HepG2 (cell line): Measurements from ENCODE around the gene SAMMSON. TPM values are rescaled to one million over a fixed set of nuclear protein-coding genes. Genes with fewer than 3 reads are reported as not detected.

ENCODE experiments used
- ATAC-seq: fragments of 200-7000 bp; cut with Tn5 transposase; 3 replicates; pipeline ENCODE4 v1.9.1; 2020; ENCODE audit warnings: mild to moderate bottlenecking, moderate library complexity
- BruUV-seq: library from RNA; stranded (reverse); fragments of 400-500 nt; replicated peaks from 2 replicates; lab custom pipeline; 2021; lab: Mats Ljungman, UMichigan
- CTCF ChIA-PET: fragments of 300-600 bp; formaldehyde crosslinking; extraction: SDS; loops from one replicate; lab custom pipeline; 2021; ENCODE audit warnings: low total read pairs, inconsistent platforms, low intra/inter-chr PET ratio; lab: Yijun Ruan, JAX
- POLR2A ChIA-PET: fragments of 350-600 bp; sonication (Branson Sonifier 250); formaldehyde crosslinking; loops from one replicate; lab custom pipeline; 2020; ENCODE audit warnings: antibody characterized with exemption, inconsistent platforms; lab: Yijun Ruan, JAX
- DNase-seq: peaks from one replicate; pipeline ENCODE4 v3.0.0-alpha.2; 2015; ENCODE audit warnings: low spot score
- FAIRE-seq: peaks from 3 replicates; lab custom pipeline; 2011; peaks lifted over from hg19 to GRCh38; lab: Jason Lieb, UNC
- H2AFZ ChIP-seq: one replicate; pipeline ENCODE4 v1.6.1; 2011; ENCODE audit warnings: low read length, inconsistent platforms
- H3K27ac ChIP-seq: fragments of 300-600 bp; 3 replicates; pipeline ENCODE4 v1.8.0; 2011; ENCODE audit warnings: mixed run types, mild to moderate bottlenecking, mixed read lengths, low read length, inconsistent platforms; ENCODE audit not compliant: insufficient read depth; ENCODE audit errors: extremely low read length
- H3K27me3 ChIP-seq, 2 experiments: fragments of 200-600 bp in 1 of 2; 2 replicates in 1 of 2; 3 replicates in 1 of 2; pipeline versions ENCODE4 v1.6.0 to v1.8.0; 2011; ENCODE audit warnings: low read length in 2 of 2, mild to moderate bottlenecking in 2 of 2, moderate library complexity in 2 of 2, inconsistent platforms in 1 of 2; ENCODE audit not compliant: insufficient read depth in 2 of 2, control insufficient read depth in 1 of 2
- H3K36me3 ChIP-seq, 2 experiments: fragments of 200-600 bp in 1 of 2; replicated peaks in 1 of 2; 2 replicates in 1 of 2; 3 replicates in 1 of 2; pipeline versions ENCODE4 v1.5.1 to v1.8.0; 2011; ENCODE audit warnings: low read length in 2 of 2, inconsistent platforms in 1 of 2; ENCODE audit not compliant: insufficient read depth in 2 of 2, control insufficient read depth in 1 of 2
- H3K4me1 ChIP-seq: 2 replicates; pipeline ENCODE4 v1.5.1; 2012; ENCODE audit warnings: low read length, inconsistent platforms; ENCODE audit not compliant: insufficient read depth
- H3K4me2 ChIP-seq: 2 replicates; pipeline ENCODE4 v1.6.0; 2011; ENCODE audit warnings: low read depth, low read length, inconsistent platforms
- H3K4me3 ChIP-seq, 3 experiments: fragments of 200-600 bp in 1 of 3; sonication (generic), shearing (Covaris generic) in 1 of 3; replicated peaks in 1 of 3; 2 replicates each; pipeline ENCODE4 v1.5.1; 2011 to 2016; ENCODE audit warnings: low read length in 3 of 3, inconsistent platforms in 2 of 3, low read depth in 2 of 3, mild to moderate bottlenecking in 2 of 3, control low read depth in 1 of 3, mixed read lengths in 1 of 3; ENCODE audit not compliant: insufficient read depth in 1 of 3
- H3K79me2 ChIP-seq: one replicate; pipeline ENCODE4 v1.6.1; 2011; ENCODE audit warnings: low read length, inconsistent platforms; ENCODE audit not compliant: insufficient read depth
- H3K9ac ChIP-seq: 2 replicates; pipeline ENCODE4 v1.6.0; 2011; ENCODE audit warnings: mild to moderate bottlenecking, low read depth, low read length, inconsistent platforms; ENCODE audit not compliant: insufficient read depth
- H3K9me3 ChIP-seq: 2 replicates; pipeline ENCODE4 v1.5.1; 2012; ENCODE audit warnings: mild to moderate bottlenecking, low read length
- H4K20me1 ChIP-seq: 2 replicates; pipeline ENCODE4 v1.6.0; 2011; ENCODE audit warnings: inconsistent platforms, mild to moderate bottlenecking, low read length, moderate library complexity; ENCODE audit not compliant: insufficient read depth
- ESRRA ChIP-seq: sonication (generic); formaldehyde crosslinking; IDR thresholded peaks from 2 replicates; pipeline ENCODE4 v1.5.1; 2020; ENCODE audit warnings: mild to moderate bottlenecking, low read depth, missing genetic modification reagents
- NFYC ChIP-seq: IDR thresholded peaks from 2 replicates; pipeline ENCODE4 v1.6.1; 2016; ENCODE audit warnings: missing genetic modification reagents, missing compliant biosample characterization
- RBM39 ChIP-seq: fragments of 200-400 bp; formaldehyde crosslinking; IDR thresholded peaks from one replicate; pipeline ENCODE4 v1.6.1; 2018; ENCODE audit warnings: antibody characterized with exemption, mild to moderate bottlenecking, low read depth, low read length; ENCODE audit not compliant: poor library complexity, severe bottlenecking
- RXRA ChIP-seq: sonication (generic); formaldehyde crosslinking; IDR thresholded peaks from 2 replicates; pipeline ENCODE4 v1.5.1; 2020; ENCODE audit warnings: missing genetic modification reagents
- SMAD9 ChIP-seq: sonication (generic); formaldehyde crosslinking; IDR thresholded peaks from 2 replicates; pipeline ENCODE4 v1.5.1; 2020; ENCODE audit warnings: mild to moderate bottlenecking, missing genetic modification reagents
- TRIM24 ChIP-seq: sonication (generic); formaldehyde crosslinking; IDR thresholded peaks from 2 replicates; pipeline ENCODE4 v1.8.0; 2022; ENCODE audit warnings: mild to moderate bottlenecking, missing genetic modification reagents
- ZBTB20 ChIP-seq: sonication (generic); formaldehyde crosslinking; IDR thresholded peaks from 2 replicates; pipeline ENCODE4 v1.8.1; 2023; ENCODE audit warnings: missing genetic modification reagents, low read depth, mild to moderate bottlenecking, borderline replicate concordance
- ZBTB3 ChIP-seq: sonication (generic); formaldehyde crosslinking; IDR thresholded peaks from 2 replicates; pipeline ENCODE4 v1.4.0; 2020; ENCODE audit warnings: low read depth, mild to moderate bottlenecking, moderate library complexity, missing genetic modification reagents, borderline replicate concordance
- ZFYVE20 ChIP-seq: sonication (generic); formaldehyde crosslinking; IDR thresholded peaks from 2 replicates; pipeline ENCODE4 v1.8.0; 2023; ENCODE audit warnings: low read depth, mild to moderate bottlenecking, moderate library complexity, missing genetic modification reagents, borderline replicate concordance
- ZNF17 ChIP-seq: sonication (generic); formaldehyde crosslinking; IDR thresholded peaks from 2 replicates; pipeline ENCODE4 v1.5.0; 2020; ENCODE audit warnings: mild to moderate bottlenecking, missing genetic modification reagents
- ZNF274 ChIP-seq: sonication (generic); formaldehyde crosslinking; IDR thresholded peaks from 2 replicates; pipeline ENCODE4 v1.5.1; 2020; ENCODE audit warnings: mild to moderate bottlenecking, missing genetic modification reagents
- ZNF326 ChIP-seq: sonication (generic); formaldehyde crosslinking; IDR thresholded peaks from 2 replicates; pipeline ENCODE4 v1.4.0; 2020; ENCODE audit warnings: missing genetic modification reagents, borderline replicate concordance
- ZNF510 ChIP-seq: sonication (generic); formaldehyde crosslinking; IDR thresholded peaks from 2 replicates; pipeline ENCODE4 v1.4.0; 2020; ENCODE audit warnings: low read depth, mild to moderate bottlenecking, missing genetic modification reagents
- ZNF652 ChIP-seq: IDR thresholded peaks from 2 replicates; pipeline ENCODE4 v1.6.1; 2016; ENCODE audit warnings: low read depth, borderline replicate concordance
- ZNF740 ChIP-seq: sonication (generic); formaldehyde crosslinking; IDR thresholded peaks from 2 replicates; pipeline ENCODE4 v1.4.0; 2020; ENCODE audit warnings: missing genetic modification reagents
- ZSCAN20 ChIP-seq: sonication (generic); formaldehyde crosslinking; IDR thresholded peaks from 2 replicates; pipeline ENCODE4 v1.4.0; 2020; ENCODE audit warnings: missing genetic modification reagents, mild to moderate bottlenecking, borderline replicate concordance
- WGBS: methylation state at CpG from one replicate; pipeline ENCODE4 v1.1.6; 2017; ENCODE audit warnings: low lambda C conversion rate; 5-methylcytosine and 5-hydroxymethylcytosine counted together
- in situ Hi-C: cut with HindIII; loops from 2 replicates; pipeline ENCODE4 v1.10.0; 2017; ENCODE audit warnings: low pct_unique_long_range_greater_than_20kb; ENCODE audit not compliant: extremely low pct_ligation_motif_present
- intact Hi-C: fragments of 100-400 bp; cut with micrococcal nuclease; formaldehyde crosslinking; loops from one replicate; pipeline ENCODE4 v1.10.0; 2022; ENCODE audit not compliant: unreplicated experiment
- polyA plus RNA-seq, 8 experiments: library from polyadenylated mRNA; depleted of rRNA in 3 of 8; stranded (reverse) in 7 of 8; unstranded in 1 of 8; fragments of >200 nt; fragmentation: Illumina TruSeq in 4 of 8; extraction: Trizol in 4 of 8; gene quantifications; 2 replicates each; pipeline versions ENCODE4 v1.2.1 to v1.2.3, GENCODE V29; 2011 to 2016; ENCODE audit warnings: low read depth in 4 of 8, missing spikeins in 1 of 8, mixed read lengths in 1 of 8; ENCODE audit not compliant: insufficient read depth in 1 of 8
- total RNA-seq, 5 experiments: library from RNA; depleted of rRNA; stranded (reverse); fragments of >200 nt; fragmentation: Illumina TruSeq; extraction: Trizol; gene quantifications; 2 replicates each; pipeline ENCODE4 v1.2.3, GENCODE V29; 2016; ENCODE audit warnings: low read depth in 1 of 5
- TF ChIP-seq, protein P1 (sequence below): sonication (generic); formaldehyde crosslinking; IDR thresholded peaks from 2 replicates; pipeline ENCODE4 v1.4.0; 2020; ENCODE audit warnings: missing genetic modification reagents, borderline replicate concordance

SAMMSON gene
- total and polyA plus RNA-seq, 2 of the 13 experiments (the other 11 are each of a cell fraction or from before 2014, with no cell fraction given): not detected

- WGBS: 0% methylated on average over 1 of the region's 1 CpG
- H3K9me3 ChIP-seq: no peaks in the 10 kb centered on the region
- no peaks in the 10 kb centered on the region for H3K36me3 ChIP-seq
- H3K4me1 ChIP-seq: no peaks in the 10 kb centered on the region
- in situ Hi-C loops: no loop called here
- CTCF ChIA-PET: no interaction called here
- H3K4me2 ChIP-seq: no peak overlapping the region
- no peak for DNase-seq
- no peak overlapping the region for H3K4me3 ChIP-seq
- FAIRE-seq: no peak
- H2AFZ ChIP-seq: no peak overlapping the region
- intact Hi-C loops: no loop called here
- no peaks in the 10 kb centered on the region for H3K27me3 ChIP-seq
- H3K27ac ChIP-seq: no peak overlapping the region
- no peak for ATAC-seq
- POLR2A ChIA-PET: no interaction called here
- H4K20me1 ChIP-seq: no peaks in the 10 kb centered on the region
- BruUV-seq: no TSS peak
- no peaks in the 10 kb centered on the region for H3K79me2 ChIP-seq
- no peak overlapping the region for H3K9ac ChIP-seq
- TF ChIP-seq ZBTB3 (CRISPR knock-in tag) (no peak), ZNF510 (no peak), ZNF652 (no peak), SMAD9 (CRISPR knock-in tag) (no peak), ZNF17 (no peak), ESRRA (no peak), NFYC (no peak), ZSCAN20 (CRISPR knock-in tag) (no peak), TRIM24 (CRISPR knock-in tag) (no peak), ZNF326 (no peak), ZFYVE20 (CRISPR knock-in tag) (no peak), ZNF740 (CRISPR knock-in tag) (no peak), RXRA (CRISPR knock-in tag) (no peak), ZBTB20 (no peak), ZNF274 (CRISPR knock-in tag) (no peak), RBM39 (no peak)
- TF ChIP-seq, protein P1, sequence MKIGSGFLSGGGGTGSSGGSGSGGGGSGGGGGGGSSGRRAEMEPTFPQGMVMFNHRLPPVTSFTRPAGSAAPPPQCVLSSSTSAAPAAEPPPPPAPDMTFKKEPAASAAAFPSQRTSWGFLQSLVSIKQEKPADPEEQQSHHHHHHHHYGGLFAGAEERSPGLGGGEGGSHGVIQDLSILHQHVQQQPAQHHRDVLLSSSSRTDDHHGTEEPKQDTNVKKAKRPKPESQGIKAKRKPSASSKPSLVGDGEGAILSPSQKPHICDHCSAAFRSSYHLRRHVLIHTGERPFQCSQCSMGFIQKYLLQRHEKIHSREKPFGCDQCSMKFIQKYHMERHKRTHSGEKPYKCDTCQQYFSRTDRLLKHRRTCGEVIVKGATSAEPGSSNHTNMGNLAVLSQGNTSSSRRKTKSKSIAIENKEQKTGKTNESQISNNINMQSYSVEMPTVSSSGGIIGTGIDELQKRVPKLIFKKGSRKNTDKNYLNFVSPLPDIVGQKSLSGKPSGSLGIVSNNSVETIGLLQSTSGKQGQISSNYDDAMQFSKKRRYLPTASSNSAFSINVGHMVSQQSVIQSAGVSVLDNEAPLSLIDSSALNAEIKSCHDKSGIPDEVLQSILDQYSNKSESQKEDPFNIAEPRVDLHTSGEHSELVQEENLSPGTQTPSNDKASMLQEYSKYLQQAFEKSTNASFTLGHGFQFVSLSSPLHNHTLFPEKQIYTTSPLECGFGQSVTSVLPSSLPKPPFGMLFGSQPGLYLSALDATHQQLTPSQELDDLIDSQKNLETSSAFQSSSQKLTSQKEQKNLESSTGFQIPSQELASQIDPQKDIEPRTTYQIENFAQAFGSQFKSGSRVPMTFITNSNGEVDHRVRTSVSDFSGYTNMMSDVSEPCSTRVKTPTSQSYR (CRISPR knock-in tag): no peak
Measured at GRCh38 chr3:70111411-70111810, 111.9 kb downstream of the SAMMSON start.
